ACHN (cell line): ENCODE measurements around the gene PSMD13.
"Not testable (repeated sequence)": the region's sequence is repeated elsewhere in the genome, so short reads cannot be mapped to it uniquely, and the experiment has no call there.

Experiments used
- DNase-seq: peaks from one replicate; pipeline ENCODE4 v3.0.0-alpha.2; 2015
- in situ Hi-C: cut with HindIII; loops from 2 replicates; pipeline ENCODE4 v1.10.0; 2017; ENCODE audit warnings: low sequenced_read_pairs, low pct_ligation_motif_present, low pct_unique_long_range_greater_than_20kb

Gene PSMD13

DNA sequence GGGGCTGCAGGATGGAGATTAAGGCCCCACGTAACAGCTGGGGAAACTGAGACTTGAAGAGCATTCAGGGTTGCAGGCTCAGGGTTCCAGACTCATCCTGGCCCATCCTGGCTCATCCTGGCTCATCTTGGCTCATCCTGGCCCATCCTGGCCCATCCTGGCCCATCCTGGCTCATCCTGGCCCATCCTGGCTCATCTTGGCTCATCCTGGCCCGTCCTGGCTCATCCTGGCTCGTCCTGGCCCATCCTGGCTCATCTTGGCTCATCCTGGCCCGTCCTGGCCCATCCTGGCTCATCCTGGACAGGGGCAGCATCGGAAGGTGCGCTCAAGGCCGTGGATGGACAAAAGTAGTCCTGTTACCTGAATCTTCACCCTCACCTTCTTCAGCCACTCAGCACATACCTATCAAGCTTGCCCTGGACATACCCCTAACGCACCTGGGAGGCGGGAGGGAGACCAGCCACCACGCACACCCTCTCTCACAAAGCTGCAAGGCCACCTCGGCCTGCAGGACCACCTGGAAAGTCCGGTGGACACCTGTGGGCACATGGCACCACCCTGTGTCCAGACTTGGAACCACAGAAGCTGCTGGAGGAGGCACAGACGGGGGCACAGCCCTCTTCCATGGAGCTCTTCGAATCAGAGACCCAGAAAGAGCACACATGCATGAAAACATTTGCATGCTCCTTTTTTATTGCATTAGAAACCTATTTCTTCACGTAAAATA, 21.2 kb downstream of the PSMD13 start:
- no peak for DNase-seq
- in situ Hi-C loops = no loop called here

DNA sequence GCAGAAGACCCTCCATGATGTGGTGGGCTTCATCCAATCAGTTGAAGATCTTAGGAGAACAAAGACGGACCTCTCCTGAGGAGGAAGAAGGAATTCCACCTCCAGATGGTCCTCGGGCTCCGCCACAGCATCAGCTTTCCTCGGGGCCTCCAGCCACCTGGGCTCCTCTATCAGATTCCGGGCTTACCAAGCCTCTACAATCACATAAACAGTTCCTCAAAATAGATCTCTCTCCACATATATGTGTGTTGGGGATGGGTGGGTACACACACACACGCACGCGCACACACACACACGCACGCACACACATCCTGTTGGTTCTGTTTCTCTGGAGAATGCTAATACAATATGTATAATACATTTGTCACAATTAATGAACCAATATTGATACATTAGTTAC, 22.6 kb downstream of the PSMD13 start:
- DNase-seq = no peak
- in situ Hi-C loops = no loop called here

DNA sequence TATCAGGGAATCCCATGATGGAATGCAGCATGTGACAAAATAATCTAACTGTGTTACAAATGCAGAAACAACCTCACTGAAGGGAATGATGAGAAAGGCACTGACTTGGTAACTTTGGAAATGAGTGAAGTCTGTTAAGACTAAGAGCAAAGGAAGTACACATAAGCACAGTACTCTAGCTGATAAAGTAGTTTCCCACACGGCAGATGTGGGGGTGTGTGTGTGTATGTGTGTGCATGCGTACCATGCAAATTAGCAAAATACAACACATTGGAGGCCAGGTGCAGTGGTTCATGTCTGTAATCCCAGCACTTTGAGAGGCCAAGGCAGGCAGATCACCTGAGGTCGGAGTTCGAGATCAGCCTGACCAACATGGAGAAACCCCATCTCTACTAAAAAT, 24.8 kb downstream of the PSMD13 start:
- no peak for DNase-seq
- in situ Hi-C loops = no loop called here

DNA sequence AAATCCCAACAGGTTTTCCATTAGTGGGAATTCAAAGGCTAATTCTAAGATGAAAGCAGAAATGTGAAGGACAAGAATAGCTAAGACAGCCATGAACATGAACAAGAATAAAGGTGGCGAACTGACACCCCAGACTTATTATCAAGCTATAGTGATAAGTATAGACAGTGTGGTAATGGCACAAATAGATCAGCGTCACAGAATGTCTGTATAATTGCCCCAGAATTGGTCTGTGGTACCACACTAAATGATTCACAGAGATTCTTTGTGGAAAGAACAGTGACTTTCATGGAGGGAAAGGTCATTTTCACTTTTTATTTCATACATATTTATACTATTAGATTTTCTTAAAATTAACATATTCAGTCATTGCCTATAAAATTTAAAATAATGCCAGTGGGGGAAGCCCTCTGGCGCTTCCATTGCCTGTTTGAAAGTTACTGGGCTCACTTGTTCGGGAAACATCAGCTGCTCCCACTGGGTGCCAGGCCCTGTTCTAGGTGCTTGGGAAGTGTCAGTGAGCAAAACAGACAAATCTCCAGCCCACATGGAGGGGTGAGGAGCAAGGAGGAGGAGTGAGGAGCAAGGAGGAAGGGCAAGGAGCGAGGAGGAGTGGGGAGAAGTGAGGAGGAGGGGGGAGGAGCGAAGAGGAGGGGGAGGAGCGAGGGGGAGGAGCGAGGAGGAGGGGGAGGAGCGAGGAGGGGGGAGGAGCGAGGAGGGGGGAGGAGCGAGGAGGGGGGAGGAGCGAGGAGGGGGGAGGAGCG, 30.1 kb downstream of the PSMD13 start:
- DNase-seq = no peak
- in situ Hi-C loops = no loop called here

DNA sequence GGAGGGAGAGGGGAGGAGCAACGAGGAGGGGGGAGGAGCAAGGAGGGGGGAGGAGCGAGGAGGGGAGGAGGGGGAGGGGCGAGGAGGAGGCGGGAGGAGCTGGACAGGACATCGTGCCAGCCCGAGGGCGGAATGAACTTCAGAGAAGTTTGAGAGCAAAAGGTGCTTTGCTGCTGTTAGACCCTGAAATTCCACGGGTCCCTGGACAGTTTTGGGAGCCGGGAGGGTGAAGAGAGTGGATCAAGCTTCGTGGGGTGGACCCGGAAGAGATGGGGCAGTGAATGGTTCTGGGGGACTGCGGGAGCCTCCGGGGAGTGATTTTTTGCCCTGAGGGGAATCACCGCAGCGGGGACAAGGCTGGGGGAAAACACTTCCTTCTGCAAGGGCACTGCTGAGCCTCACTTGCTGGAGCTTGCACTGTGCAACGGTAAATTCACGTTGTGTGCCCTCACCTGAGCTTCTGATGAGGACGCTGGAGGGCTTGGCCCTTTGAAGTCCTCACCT, 30.8 kb downstream of the PSMD13 start:
- in situ Hi-C loops = no loop called here
- peak; percentile 23 for DNase-seq

DNA sequence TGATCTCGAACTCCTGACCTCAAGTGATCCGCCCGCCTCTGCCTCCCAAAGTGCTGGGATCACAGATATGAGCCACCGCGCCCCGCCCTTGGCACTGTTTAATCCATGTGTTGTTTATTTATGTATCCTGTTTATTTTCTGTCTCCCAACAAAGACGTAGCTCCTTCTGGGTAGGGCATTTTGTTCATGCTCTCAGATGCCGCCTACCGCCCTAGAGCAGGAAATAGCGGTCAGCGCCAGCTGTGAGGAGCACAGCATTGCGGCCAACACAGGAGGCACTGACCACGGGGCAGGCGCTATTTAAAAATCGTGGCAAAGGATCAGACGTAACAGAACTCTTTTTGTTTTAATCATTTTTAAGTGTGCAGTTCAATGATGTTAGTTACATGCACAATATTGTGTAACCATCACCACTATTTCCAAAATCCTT, 32.0 kb downstream of the PSMD13 start:
- DNase-seq, in situ Hi-C loops: not testable (repeated sequence)

DNA sequence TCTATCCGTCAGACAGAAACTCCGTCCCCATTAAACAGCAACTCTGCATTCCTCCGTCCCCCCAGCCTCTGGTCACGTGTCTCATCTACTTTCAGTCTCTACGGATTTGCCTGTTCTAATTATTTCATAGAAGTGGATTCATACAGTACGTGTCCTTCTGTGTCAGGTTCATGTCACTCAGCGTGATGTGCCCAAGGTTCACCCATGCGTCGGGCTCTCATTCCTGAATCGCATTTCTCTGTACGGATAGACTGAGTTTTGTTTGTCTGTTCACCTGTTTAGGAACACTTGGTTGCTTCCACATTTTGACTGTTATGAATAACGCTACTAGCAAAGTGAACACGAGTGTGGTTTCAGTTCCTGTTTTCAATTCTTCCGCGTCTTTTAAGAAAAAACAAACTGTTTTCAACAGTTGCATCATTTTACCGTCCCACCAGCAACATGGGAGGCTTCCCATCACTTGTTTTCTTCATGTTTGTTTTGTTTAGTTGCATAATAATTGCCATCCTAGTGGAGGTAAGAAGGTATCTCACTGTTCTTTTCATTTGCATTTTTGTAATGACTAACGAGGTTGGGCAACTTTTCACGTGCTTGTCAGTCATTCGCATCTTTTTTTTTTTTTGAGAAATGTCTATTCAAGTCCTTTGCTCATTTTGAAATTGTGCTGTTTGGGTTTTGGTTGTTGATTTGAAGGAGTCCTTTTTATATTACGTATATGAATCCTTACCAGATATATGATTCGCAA, 32.5 kb downstream of the PSMD13 start:
- DNase-seq = no peak
- in situ Hi-C loops = no loop called here

DNA sequence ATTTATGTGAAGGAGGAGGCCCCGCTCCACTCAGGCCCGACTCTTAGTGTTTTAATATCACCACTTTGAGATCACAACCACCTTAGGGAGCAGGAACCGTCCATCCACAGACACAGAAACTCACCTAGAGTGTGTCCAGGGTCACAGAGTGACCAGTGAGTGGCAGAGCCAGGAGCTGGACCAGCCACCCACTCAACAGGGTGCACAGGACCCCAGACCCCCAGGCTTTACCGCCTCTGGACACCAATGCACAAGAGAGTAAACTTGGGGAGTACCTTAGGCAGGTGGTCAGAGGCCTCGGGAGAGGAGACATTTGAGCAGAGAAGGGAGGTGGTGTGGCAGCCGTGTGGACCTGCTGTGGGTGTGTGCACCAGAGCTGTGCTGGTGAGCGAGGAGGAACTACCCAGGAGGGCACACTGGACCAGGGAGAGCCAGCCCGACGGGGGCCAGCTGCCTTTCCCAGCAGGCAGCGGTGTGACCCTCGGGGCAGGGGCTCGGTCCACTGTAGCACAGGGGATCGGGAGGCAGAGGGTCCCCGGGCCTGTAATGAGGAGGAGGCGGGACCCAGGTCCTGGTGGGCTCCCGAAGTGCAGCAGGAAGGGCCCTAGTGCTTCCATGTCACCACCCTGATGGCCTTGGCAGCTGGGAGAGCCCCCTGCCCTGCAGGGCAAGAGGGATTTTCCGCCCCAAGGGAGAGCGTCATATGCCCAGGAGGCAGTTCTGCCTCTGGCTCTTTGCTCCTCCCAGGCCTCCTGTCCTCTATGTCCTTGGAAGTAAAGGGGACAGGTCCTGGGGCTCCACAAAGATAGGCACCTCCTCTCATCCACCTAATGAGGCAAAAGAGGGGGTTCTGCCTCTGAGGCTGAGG, 33.9 kb downstream of the PSMD13 start:
- no peak for DNase-seq
- in situ Hi-C loops = no loop called here

DNA sequence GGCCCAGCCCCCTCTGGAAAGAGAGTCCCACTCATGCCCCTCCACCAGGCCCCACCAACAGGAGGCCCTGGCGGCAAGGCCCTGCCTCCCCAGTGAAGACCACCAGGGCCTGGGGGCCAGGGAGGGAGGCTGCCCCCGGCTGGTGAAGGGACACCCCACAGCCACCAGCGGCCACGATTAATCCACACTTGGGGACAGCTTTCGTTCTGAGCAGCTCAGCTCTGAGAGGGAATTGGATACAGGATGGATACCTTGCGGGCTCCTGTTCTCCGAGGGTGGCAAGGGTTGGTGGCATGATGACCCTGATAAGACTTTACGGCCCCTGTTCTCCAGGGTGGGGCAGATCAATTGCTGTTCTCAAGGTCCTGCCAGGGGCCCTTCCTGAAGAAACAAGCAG, 34.5 kb downstream of the PSMD13 start:
- in situ Hi-C loops = no loop called here

DNA sequence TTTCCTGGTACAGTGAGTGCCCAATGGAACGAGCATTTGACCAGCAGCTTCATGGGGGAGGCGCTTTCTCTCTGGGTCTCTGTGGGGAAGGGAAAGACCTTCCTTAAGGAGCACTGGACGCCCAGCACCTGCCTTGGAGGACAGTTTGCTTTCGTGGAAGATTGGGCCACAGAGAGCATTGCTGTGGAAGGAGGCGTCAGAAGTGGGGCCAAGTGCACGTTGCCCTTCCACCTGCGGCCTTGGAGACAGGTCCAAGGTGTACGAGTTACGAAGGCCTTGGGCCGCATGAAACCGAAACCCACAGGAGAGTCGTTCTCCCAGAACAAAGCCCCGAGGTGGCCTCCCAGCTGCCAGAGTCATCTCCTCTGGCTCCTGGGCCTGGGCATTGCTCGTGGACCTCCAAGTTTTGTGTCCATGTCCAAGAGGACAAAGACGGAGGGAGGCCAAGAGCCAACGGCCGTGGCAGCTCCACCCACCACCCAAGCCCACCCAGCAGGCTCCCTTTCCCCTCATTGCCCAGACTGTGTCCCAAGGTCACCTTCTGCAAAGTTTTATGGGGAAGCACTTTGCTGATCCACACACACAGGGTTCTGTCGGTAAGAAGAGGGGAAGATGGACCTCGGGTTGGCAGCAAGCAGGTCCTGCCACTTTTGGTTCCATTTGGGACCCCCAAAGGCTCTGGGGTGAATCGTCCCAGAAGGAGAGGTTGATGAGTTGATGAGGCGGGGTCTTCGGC, 35.6 kb downstream of the PSMD13 start:
- in situ Hi-C loops = no loop called here
- DNase-seq = no peak

More for the DNA sequence above, 34.5 kb downstream of the PSMD13 start:
- no peak for DNase-seq

DNA sequence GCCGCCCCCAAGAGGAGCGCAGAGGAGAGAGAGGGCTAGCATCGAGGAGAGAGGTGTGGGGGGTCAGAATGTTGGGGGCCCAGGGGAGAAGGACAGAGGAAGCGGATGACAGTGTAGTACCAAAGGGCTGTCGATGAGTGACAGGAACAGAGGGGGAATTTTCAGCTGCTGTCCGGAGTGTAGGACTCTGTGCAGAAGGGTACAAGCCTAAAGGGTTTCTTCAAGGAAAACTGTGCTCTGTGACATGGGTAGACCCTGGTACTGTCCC, 36.1 kb downstream of the PSMD13 start:
- in situ Hi-C loops = no loop called here
- no peak for DNase-seq

DNA sequence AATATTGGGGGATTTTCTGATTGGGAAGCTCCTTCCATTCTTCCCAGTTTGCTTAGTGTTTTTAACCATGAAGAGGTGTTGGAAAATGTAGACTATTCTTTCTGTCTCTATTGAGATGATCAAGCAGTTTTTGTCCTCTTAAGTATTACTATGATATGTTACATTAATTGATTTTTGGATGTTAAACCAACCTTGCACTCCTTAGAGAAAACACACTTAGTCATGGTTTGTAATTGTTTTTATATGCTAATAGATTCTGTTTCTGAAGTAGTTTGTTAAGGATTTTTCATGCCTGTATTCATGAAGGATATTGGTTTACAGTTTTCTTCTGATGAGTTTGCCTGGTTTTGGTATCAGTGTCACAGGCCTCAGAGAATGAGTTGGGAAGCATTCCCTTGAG, 39.4 kb downstream of the PSMD13 start:
- in situ Hi-C loops = no loop called here
- DNase-seq = no peak

DNA sequence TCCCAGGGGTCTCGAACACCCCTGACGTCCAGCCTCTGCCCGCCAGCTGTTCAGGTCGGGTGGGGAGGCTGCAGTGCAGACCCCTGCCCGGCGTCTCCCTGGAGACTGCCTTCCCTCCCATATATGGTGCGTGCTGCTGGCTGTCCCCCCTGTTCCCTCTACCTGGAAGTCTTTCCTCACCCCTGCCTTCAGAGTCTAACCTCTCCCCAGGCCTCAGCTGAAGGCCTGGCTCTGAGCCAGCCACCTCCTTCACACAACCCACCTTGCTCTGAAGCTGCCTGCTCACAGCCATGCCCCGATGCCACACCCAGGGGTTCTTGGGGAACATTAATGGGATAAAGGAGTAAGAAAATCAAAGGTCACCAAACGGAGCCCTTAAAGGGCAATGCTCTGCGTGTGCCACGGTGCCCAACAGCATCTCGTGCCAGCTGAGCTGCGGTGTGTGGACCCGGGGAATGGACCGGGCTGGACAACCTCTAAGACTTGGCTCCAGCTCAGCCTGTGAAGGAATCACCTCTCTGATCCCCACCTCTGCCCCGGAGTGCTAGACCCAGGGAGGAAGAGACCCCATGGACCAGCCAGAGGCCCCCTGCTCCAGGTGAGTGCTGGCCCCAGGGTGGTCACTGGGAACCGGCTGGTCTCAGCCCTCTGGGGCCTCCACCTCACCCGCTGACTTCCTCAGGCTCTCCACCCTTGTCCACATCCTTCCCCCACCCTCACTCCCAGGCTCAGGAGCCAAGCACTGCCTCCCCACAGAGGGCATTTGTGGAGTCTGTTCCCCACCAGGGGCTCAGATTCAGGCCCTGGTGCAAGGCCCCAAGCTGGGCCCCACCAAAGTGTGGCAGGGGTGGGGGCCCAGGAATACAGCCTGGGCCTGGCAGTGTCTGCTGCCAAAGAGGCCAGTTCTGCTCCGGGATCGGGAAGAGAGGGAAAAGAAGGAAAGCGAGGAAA, 41.5 kb downstream of the PSMD13 start, which contains the start of gene NLRP6:
NLRP6 (plus strand) TSS at position 407 of the 951 bp plus-strand sequence; CDS start at position 570, 163 bp downstream.
- no peak for DNase-seq
- in situ Hi-C loops = no loop called here

DNA sequence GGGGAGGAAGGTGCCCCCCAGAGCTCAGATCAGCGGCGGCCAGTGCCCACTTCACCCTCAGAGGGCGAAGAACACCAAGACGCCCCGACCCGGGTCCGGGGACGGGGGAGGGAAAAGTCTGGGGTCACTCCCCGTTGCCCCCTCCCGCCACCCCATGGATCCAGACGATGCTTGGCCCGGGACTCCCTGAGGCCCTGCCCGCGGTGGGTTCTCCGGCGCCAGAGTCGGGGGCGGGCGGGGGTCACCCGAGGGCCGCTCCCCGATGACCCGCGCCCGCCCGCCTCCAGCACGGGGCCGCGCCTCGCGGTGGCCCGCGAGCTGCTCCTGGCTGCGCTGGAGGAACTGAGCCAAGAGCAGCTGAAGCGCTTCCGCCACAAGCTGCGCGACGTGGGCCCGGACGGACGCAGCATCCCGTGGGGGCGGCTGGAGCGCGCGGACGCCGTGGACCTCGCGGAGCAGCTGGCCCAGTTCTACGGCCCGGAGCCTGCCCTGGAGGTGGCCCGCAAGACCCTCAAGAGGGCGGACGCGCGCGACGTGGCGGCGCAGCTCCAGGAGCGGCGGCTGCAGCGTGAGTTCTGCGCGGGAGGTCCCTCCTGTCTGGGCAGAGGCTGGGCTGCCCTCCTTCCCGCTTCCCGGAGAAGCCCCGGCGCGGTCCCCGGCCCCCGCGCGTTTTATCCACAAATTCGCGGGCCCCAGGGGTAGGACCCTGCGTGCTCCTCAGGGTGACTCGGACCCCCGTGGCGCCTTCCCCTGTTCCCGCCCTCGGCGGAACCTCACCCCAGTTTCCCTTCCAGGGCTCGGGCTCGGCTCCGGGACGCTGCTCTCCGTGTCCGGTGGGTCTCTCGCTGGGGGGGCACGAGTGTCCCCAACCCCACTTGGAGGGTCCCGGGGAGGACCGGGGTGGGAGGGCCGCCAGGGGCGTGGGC, 42.5 kb downstream of the PSMD13 start:
- DNase-seq = no peak
- in situ Hi-C loops = no loop called here

DNA sequence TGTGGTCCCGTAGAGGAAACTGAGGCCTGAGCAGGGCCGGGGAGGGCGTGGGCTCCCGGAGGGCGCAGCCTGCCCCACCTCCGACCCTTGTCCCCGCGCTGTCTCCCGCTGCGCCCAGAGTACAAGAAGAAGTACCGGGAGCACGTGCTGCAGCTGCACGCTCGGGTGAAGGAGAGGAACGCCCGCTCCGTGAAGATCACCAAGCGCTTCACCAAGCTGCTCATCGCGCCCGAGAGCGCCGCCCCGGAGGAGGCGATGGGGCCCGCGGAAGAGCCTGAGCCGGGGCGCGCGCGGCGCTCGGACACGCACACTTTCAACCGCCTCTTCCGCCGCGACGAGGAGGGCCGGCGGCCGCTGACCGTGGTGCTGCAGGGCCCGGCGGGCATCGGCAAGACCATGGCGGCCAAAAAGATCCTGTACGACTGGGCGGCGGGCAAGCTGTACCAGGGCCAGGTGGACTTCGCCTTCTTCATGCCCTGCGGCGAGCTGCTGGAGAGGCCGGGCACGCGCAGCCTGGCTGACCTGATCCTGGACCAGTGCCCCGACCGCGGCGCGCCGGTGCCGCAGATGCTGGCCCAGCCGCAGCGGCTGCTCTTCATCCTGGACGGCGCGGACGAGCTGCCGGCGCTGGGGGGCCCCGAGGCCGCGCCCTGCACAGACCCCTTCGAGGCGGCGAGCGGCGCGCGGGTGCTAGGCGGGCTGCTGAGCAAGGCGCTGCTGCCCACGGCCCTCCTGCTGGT, 43.4 kb downstream of the PSMD13 start:
- in situ Hi-C loops = no loop called here
- peak; percentile 53 for DNase-seq
